HL-60 (cell line): Measurements from ENCODE around the gene MZF1.

Source experiments
- DNase-seq, 2 experiments: peaks; one replicate each; pipeline ENCODE4 v3.0.0-alpha.2; 2010 to 2020; ENCODE audit warnings: low read depth in 1 of 2, low spot score in 1 of 2
- H3K27ac ChIP-seq: fragments of 250-450 bp; sonication (Bioruptor Pico); replicated peaks from 2 replicates; pipeline ENCODE4 v1.5.1; 2020; ENCODE audit warnings: mild to moderate bottlenecking, moderate library complexity
- H3K27me3 ChIP-seq: fragments of 250-450 bp; sonication (Bioruptor Pico); 2 replicates; pipeline ENCODE4 v1.5.1; 2021; ENCODE audit warnings: mild to moderate bottlenecking, moderate library complexity; ENCODE audit not compliant: insufficient read depth, poor library complexity, severe bottlenecking
- H3K4me3 ChIP-seq: replicated peaks from 2 replicates; pipeline ENCODE4 v1.5.1; 2011; ENCODE audit warnings: mild to moderate bottlenecking, control low read depth, low read length; ENCODE audit not compliant: insufficient read depth
- CTCF ChIP-seq: IDR thresholded peaks from one replicate; pipeline ENCODE4 v1.5.1; 2011; ENCODE audit warnings: low read length, control low read depth, inconsistent platforms; ENCODE audit not compliant: insufficient read depth
- GABPA ChIP-seq: IDR thresholded peaks from 2 replicates; pipeline ENCODE4 v1.6.1; 2012; ENCODE audit warnings: low read depth
- POLR2AphosphoS5 ChIP-seq: IDR thresholded peaks from 2 replicates; pipeline ENCODE4 v1.6.1; 2012; ENCODE audit warnings: low read depth
- REST ChIP-seq: IDR thresholded peaks from 2 replicates; pipeline ENCODE4 v1.6.1; 2012; ENCODE audit warnings: low read depth; ENCODE audit not compliant: insufficient replicate concordance
- SPI1 ChIP-seq: IDR thresholded peaks from 2 replicates; pipeline ENCODE4 v1.6.1; 2012; ENCODE audit warnings: low read depth, mild to moderate bottlenecking, borderline replicate concordance

The MZF1 gene

GRCh38 chr19:58558623-58559274, 14.4 kb downstream of the MZF1 start:
- peak; percentile 98 to 99 for DNase-seq
- TF ChIP-seq REST (peak; percentile 47), POLR2AphosphoS5 (no peak; the same call in 1 of the 2 replicates), SPI1 (peak; percentile 21; the same call in 1 of the 2 replicates), CTCF (no peak), GABPA (peak; percentile 74; the same call in 1 of the 2 replicates)
- Histone ChIP-seq H3K27ac (peak overlapping the region; percentile 100), H3K27me3 (no peaks in the 10 kb centered on the region), H3K4me3 (peak overlapping the region; percentile 46)

- H3K4me3 ChIP-seq, result peak within 1 kb of the TSS; percentile 89
- no peak for TF ChIP-seq SPI1
- TF ChIP-seq REST, result peak; percentile 52
- peak in 1 of 2 experiments; percentile 55 for DNase-seq
- H3K27me3 ChIP-seq, result no peaks in the 10 kb centered on the region
- H3K27ac ChIP-seq, result peak within 1 kb of the TSS; percentile 100
Measured at GRCh38 chr19:58558066-58558622, 15.0 kb downstream of the MZF1 start, which contains the start of gene UBE2M. Gene UBE2M (minus strand): TSS chr19:58558611. CDS start chr19:58558381, 230 bp downstream.

GRCh38 chr19:58557221-58558065, 15.7 kb downstream of the MZF1 start:
- no peak for DNase-seq
- no peaks in the 10 kb centered on the region for H3K27me3 ChIP-seq
- peak overlapping the region; percentile 89 for H3K4me3 ChIP-seq
- H3K27ac ChIP-seq, result peak overlapping the region; percentile 90
- TF ChIP-seq REST, result no peak
- no peak for TF ChIP-seq GABPA
- TF ChIP-seq POLR2AphosphoS5, result no peak
- TF ChIP-seq SPI1, result no peak
- TF ChIP-seq CTCF, result no peak
